Measurements from ENCODE around the gene TLK1. TPM values are rescaled to one million over a fixed set of nuclear protein-coding genes. Genes with fewer than 3 reads are reported as not detected.
"Not testable (repeated sequence)": the region's sequence is repeated elsewhere in the genome, so short reads cannot be mapped to it uniquely, and the experiment has no call there.

Gene TLK1
- total RNA-seq, 4 donors from 2014 or later, result 7.7 to 14.2 (median 10.0) TPM

GRCh38 chr2:171167352-171167997, 6.8 kb upstream of the TLK1 start:
- ATAC-seq (no peak), DNase-seq (no peak)
- Histone ChIP-seq H3K27me3 (no peaks in the 10 kb centered on the region), H3K4me3 (no peak overlapping the region), H3K36me3 (no peaks in the 10 kb centered on the region), H3K4me1 (no peaks in the 10 kb centered on the region), H3K27ac (no peak overlapping the region), H3K9me3 (no peaks in the 10 kb centered on the region)
- intact Hi-C loops (cut with DNase I; ENCODE audit: low total_unique reads), result no loop called here
- in situ Hi-C loops (cut with MboI; ENCODE audit: low sequenced_read_pairs in 4 of 4), result loop anchor here (25.0 kb wide), 3 partner anchors 180 to 245 kb away; no protein-coding TSS in a partner anchor
- TF ChIP-seq, protein P1, sequence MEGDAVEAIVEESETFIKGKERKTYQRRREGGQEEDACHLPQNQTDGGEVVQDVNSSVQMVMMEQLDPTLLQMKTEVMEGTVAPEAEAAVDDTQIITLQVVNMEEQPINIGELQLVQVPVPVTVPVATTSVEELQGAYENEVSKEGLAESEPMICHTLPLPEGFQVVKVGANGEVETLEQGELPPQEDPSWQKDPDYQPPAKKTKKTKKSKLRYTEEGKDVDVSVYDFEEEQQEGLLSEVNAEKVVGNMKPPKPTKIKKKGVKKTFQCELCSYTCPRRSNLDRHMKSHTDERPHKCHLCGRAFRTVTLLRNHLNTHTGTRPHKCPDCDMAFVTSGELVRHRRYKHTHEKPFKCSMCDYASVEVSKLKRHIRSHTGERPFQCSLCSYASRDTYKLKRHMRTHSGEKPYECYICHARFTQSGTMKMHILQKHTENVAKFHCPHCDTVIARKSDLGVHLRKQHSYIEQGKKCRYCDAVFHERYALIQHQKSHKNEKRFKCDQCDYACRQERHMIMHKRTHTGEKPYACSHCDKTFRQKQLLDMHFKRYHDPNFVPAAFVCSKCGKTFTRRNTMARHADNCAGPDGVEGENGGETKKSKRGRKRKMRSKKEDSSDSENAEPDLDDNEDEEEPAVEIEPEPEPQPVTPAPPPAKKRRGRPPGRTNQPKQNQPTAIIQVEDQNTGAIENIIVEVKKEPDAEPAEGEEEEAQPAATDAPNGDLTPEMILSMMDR (IDR thresholded peaks at IDR 0.05 in 4 of 5, conservative IDR thresholded peaks at IDR 0.05 in 1 of 5), result no peak
- TF ChIP-seq POLR2A (IDR thresholded peaks at IDR 0.05), result no peak

- in situ Hi-C loops (cut with MboI; ENCODE audit: low sequenced_read_pairs in 4 of 4), result loop anchor here (25.0 kb wide), 3 partner anchors 179 to 246 kb away; no protein-coding TSS in a partner anchor
- H3K4me1 ChIP-seq, result peaks cover 0 to 5% of the 10 kb centered on the region in 2 donors
- ATAC-seq (no peak), DNase-seq (no peak)
- TF ChIP-seq, protein P1 (IDR thresholded peaks at IDR 0.05 in 4 of 5, conservative IDR thresholded peaks at IDR 0.05 in 1 of 5), result no peak
- no peak for TF ChIP-seq POLR2A (IDR thresholded peaks at IDR 0.05)
- H3K9me3 ChIP-seq, result no peaks in the 10 kb centered on the region
- intact Hi-C loops (cut with DNase I; ENCODE audit: low total_unique reads), result no loop called here
- no peaks in the 10 kb centered on the region for H3K27me3 ChIP-seq
- H3K36me3 ChIP-seq, result no peaks in the 10 kb centered on the region
- no peak overlapping the region for H3K27ac ChIP-seq
- H3K4me3 ChIP-seq, result no peak overlapping the region
These were observed 5.8 kb upstream of the TLK1 start for GRCh38 chr2:171166328-171166983.

GRCh38 chr2:171165967-171166327, 5.3 kb upstream of the TLK1 start:
- ATAC-seq, result no peak
- H3K27me3 ChIP-seq, result no peaks in the 10 kb centered on the region
- TF ChIP-seq, protein P1 (IDR thresholded peaks at IDR 0.05 in 4 of 5, conservative IDR thresholded peaks at IDR 0.05 in 1 of 5), result no peak
- no peak for TF ChIP-seq POLR2A (IDR thresholded peaks at IDR 0.05)
- H3K27ac ChIP-seq, result no peak overlapping the region
- intact Hi-C loops (cut with DNase I; ENCODE audit: low total_unique reads), result no loop called here
- no peaks in the 10 kb centered on the region for H3K9me3 ChIP-seq
- DNase-seq, result no peak
- no peaks in the 10 kb centered on the region for H3K36me3 ChIP-seq
- peaks cover 0 to 7% of the 10 kb centered on the region in 2 donors for H3K4me1 ChIP-seq
- in situ Hi-C loops (cut with MboI; ENCODE audit: low sequenced_read_pairs in 4 of 4), result loop anchor here (25.0 kb wide), 3 partner anchors 179 to 246 kb away; no protein-coding TSS in a partner anchor
- H3K4me3 ChIP-seq, result no peak overlapping the region

- DNase-seq, result no peak
- H3K4me1 ChIP-seq, result peaks cover 10 to 16% of the 10 kb centered on the region in 2 donors
- no peak for ATAC-seq
- intact Hi-C loops (cut with DNase I; ENCODE audit: low total_unique reads) (loop anchor here (5.0 kb wide), 4 partner anchors 76 to 1651 kb away; partner anchors contain the start of genes DCAF17 and METTL8), in situ Hi-C loops (cut with MboI; ENCODE audit: low sequenced_read_pairs in 4 of 4) (loop anchor here (25.0 kb wide), 3 partner anchors 176 to 249 kb away; no protein-coding TSS in a partner anchor)
- H3K27me3 ChIP-seq, result no peaks in the 10 kb centered on the region
- H3K27ac ChIP-seq, result no peak overlapping the region
- TF ChIP-seq, protein P1 (IDR thresholded peaks at IDR 0.05 in 4 of 5, conservative IDR thresholded peaks at IDR 0.05 in 1 of 5), result no peak
- no peak for TF ChIP-seq POLR2A (IDR thresholded peaks at IDR 0.05)
- no peaks in the 10 kb centered on the region for H3K9me3 ChIP-seq
- no peak overlapping the region for H3K4me3 ChIP-seq
- H3K36me3 ChIP-seq, result no peaks in the 10 kb centered on the region
These were observed 2.6 kb upstream of the TLK1 start for GRCh38 chr2:171163261-171163660.

DNA sequence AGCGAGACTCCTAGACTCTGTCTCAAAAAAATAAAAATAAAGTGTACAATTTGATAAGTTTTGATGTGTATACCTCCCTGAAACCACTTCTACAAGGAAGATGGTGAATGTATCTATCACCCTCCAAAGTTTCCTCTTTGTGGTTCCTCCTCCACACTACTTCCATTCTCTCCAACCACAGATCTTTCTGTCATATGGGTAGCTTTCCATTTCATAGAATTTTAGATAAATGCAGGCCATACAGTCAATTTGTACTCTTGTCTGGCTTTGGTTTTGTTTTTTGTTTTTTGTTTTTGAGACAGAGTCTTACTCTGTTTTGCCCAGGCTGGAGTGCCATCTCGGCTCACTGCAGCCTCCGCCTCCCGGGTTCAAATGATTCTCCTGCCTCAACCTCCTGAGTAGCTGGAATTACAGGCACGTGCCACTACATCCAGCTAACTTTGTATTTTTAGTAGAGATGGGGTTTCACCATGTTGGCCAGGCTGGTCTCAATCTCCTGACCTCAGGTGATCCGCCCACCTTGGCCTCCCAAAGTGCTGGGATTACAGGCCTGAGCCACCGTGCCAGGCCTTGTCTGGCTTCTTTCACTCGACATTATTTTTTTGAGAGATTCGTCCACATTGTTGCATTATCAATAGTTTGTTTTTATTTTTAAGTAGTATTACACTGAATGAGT, 2.0 kb upstream of the TLK1 start:
- H3K9me3 ChIP-seq, ATAC-seq, H3K36me3 ChIP-seq, H3K4me3 ChIP-seq, DNase-seq, H3K27ac ChIP-seq, H3K27me3 ChIP-seq: not testable (repeated sequence)
- intact Hi-C loops (cut with DNase I; ENCODE audit: low total_unique reads), result loop anchor here (5.0 kb wide), 4 partner anchors 75 to 1650 kb away; partner anchors contain the start of genes DCAF17 and METTL8
- H3K4me1 ChIP-seq, result peaks cover 15 to 19% of the 10 kb centered on the region in 2 donors
- in situ Hi-C loops (cut with MboI; ENCODE audit: low sequenced_read_pairs in 4 of 4), result loop anchor here (25.0 kb wide), 3 partner anchors 175 to 250 kb away; no protein-coding TSS in a partner anchor
